ENCODE measurements around the gene ANKRD18A.
"Not testable (repeated sequence)": the region's sequence is repeated elsewhere in the genome, so short reads cannot be mapped to it uniquely, and the experiment has no call there.

DNA sequence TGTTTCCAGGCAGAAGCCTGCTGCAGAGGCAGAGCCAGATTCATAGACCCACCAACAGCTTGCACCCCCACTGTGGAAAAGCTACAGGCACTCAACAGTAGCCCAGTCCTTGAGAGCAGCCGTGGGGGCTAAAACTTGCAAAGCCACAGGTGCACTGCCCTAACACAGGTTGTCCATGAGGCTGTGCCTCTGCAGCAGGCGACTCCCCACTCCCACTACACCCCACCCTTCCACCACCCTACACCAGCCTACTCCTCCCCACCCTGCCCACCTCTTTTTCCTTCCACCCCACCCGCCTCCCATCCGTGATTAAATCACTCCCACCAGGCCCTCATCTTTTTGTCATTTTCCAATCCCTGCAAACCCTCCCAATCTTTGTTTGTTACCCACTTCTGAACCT lies 55.2 kb downstream of the ANKRD18A start:
- TF ChIP-seq, protein P1, sequence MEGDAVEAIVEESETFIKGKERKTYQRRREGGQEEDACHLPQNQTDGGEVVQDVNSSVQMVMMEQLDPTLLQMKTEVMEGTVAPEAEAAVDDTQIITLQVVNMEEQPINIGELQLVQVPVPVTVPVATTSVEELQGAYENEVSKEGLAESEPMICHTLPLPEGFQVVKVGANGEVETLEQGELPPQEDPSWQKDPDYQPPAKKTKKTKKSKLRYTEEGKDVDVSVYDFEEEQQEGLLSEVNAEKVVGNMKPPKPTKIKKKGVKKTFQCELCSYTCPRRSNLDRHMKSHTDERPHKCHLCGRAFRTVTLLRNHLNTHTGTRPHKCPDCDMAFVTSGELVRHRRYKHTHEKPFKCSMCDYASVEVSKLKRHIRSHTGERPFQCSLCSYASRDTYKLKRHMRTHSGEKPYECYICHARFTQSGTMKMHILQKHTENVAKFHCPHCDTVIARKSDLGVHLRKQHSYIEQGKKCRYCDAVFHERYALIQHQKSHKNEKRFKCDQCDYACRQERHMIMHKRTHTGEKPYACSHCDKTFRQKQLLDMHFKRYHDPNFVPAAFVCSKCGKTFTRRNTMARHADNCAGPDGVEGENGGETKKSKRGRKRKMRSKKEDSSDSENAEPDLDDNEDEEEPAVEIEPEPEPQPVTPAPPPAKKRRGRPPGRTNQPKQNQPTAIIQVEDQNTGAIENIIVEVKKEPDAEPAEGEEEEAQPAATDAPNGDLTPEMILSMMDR (IDR thresholded peaks at IDR 0.05): not testable (repeated sequence)
- not testable (repeated sequence) for TF ChIP-seq POLR2A (IDR thresholded peaks at IDR 0.05)
